ENCODE measurements around the gene ADAMTS2.

ADAMTS2 gene

DNA sequence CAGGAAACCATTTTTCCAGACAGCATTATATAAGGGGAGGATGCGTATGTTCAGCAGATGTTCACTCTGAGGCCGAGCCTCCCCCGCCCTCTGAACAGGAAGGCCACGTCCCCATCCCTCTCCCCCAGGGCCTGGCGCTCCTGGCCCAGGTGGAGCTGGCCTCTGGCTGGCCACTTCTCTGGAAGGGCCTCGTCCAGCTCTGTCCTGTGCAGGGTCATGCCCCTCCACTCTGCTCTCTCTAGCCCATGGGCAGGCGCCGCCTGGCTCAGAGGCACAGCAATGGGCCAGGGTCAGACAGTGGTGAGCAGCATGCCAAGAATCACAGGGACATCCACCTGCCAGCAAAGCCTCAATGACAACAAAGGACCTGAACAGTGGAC is 34.2 kb downstream of the ADAMTS2 start:
- DNase-seq (ENCODE audit: low read depth in 2 of 2) = no peak

DNA sequence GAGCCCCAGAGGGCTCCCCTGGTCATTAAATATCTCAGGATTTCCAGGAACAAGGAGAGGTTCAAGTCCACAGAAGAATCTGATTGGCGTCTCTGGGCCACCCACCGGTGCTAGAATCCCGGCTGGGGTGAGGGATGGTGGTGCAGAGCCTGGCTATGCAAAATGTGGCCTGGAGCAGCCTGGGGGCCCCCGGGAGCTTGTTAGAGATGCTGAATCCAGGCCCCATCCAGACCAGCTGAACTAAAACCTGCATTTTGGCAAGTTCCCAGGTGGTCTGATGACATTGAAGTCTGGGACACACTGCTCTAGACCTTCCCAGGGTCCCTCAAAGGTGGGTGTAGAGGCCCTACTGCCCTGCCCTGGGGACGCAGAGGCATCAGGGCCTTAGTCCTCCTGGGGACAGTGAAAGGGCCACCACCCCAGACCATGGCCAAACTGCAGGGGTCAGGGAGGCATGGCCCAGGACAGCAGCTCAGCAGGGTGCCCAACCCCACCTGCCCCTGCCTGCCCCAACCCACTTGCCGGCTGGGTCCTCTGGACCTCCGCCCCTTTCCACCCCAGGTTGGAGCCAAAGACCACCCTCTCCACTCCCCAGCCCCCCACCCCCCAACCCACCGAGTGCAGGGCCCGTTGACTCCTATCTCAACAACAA is 34.7 kb downstream of the ADAMTS2 start:
- no peak for DNase-seq (ENCODE audit: low read depth in 2 of 2)

DNA sequence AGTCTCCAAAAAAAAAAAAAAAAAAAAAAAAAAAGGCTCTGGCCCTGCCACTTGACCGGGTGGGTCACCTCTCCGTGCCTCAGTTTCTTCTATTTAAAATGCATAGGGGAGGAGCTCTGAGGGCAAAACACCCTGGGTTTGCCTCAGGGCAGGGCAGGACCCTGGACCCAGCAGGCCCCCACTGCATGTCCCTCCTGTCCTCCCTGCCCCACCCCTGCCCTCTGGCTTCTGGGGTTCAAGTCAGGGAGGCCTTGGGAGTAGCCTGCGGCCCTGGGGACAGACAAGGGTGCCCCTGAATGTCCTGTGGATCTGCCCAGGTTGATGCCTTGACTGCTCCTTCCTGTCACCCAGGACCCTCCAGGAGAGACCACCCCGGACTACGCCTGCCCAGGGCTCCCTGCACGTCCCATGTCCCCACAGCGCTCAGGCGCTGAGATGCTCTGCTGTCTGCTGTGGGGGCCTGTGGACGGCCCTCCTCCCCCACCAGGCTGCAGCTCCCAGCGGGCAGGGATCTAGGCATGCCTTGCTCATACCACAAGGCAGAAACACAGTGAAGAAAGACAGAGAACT is 35.4 kb downstream of the ADAMTS2 start:
- no peak for DNase-seq (ENCODE audit: low read depth in 2 of 2)

DNA sequence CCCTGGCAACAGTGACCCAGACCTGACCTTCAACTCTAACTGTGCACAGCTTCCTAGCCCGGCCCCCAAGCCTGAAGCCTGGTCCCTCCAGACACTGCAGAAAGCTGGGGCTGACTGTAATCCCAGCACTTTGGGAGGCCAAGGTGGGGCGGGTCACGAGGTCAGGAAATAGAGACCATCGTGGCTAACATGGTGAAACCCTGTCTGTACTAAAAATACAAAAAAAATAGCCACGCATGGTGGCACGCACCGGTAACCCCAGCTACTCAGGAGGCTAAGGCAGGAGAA is 35.9 kb downstream of the ADAMTS2 start:
- DNase-seq (ENCODE audit: low read depth in 2 of 2) = no peak

DNA sequence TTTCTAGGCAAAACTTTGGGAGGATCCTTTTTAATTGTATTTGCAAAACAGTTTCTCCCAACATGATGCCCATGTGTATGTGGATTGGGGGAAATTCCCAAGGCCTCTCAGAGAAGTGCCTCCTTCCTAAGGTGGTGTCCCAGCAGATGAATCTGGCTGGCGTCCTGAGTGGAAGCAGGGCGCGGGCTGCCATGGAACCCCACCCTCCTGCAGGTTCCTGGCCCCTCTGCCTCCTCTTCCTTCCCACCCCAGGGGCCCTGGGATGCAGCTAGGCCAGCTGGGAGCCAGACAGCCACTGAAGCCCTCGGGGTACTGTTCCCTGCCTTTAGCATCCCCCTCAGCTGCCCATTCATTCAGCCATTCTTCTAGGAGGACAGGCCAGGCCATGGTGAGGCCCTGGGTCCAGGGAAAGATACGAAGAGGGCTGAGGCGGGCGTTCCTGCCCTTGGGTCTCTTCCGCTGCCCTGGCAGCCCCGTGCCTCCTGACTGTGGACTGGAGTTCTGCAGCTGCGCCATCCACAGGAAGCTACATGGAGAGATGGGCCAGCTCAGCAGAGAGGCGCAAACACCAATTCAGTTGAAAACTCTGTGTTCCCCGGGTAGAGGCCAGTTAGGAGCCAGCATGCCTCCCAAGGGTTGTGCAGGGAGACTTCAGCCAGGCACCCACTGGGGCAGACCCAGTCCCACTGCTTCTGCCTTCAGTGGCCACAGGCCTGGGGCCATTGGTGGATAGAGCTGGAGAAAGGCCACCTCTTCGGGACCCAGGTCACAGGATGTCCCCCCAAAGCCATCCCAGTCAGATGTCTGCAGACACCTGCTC is 36.5 kb downstream of the ADAMTS2 start:
- no peak for DNase-seq (ENCODE audit: low read depth in 2 of 2)

DNA sequence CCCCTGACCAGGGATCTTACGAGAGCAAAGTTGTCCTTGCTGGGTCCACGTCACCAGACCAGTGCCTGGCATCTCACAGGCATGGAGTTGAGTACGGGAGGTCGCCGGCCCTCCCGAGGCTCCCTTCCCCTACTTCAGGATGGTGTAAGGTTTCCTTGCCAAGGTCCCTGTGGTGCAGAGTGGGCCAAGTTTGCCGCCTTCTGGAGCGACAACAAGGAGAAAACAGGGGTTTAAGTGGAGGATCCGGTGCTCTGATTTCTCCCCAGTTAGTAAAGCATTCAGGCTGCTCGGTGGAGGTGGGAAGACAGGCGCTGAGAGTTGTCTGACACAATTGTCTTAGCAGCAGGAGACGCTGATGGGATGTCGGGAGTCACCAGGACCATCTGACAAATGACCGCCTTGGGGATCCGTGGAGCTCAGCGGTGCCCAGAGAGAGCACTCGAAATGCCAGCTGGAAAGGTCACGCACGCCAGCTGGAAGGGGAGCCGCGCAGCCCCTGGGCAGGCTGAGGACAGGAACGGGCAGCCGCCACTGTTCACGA is 37.3 kb downstream of the ADAMTS2 start:
- no peak for DNase-seq (ENCODE audit: low read depth in 2 of 2)

DNA sequence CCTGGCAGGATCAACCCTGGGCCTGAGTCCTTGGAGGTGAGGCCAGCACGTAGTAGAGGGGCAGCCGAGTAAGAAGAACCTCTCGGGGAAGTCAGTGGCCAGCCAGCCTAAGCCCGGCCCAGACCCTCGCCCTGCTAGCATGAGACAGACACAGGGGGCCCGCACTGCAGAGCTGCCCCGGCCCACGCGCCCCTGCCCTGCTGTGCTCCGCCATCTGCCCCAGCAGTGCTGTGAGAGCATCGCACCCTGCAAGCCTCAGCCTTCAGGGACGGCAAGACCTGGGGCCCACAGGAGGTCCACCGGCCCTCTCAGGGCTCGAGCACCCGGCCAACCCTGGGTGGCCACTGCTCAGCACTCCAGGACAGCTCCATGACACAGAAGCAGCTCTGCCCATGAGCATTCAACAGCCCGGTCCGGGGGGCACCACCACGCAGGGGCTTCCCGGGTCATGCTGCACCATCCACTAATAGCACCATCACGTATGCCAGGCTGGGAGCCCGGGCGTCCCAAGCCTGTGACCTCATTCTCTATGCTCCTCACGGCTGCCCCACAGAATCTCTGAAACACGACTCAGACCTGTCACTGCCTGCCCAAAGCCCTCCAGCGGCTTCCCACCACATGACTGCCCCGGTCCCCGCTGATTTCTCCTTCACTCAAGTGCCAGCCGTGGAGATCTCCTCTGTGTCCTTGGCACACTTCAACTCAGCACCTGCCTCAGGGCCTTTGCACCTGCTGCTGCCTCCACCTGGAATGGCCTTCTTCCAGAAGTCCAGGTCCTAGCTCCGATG is 38.1 kb downstream of the ADAMTS2 start:
- no peak for DNase-seq (ENCODE audit: low read depth in 2 of 2)

DNA sequence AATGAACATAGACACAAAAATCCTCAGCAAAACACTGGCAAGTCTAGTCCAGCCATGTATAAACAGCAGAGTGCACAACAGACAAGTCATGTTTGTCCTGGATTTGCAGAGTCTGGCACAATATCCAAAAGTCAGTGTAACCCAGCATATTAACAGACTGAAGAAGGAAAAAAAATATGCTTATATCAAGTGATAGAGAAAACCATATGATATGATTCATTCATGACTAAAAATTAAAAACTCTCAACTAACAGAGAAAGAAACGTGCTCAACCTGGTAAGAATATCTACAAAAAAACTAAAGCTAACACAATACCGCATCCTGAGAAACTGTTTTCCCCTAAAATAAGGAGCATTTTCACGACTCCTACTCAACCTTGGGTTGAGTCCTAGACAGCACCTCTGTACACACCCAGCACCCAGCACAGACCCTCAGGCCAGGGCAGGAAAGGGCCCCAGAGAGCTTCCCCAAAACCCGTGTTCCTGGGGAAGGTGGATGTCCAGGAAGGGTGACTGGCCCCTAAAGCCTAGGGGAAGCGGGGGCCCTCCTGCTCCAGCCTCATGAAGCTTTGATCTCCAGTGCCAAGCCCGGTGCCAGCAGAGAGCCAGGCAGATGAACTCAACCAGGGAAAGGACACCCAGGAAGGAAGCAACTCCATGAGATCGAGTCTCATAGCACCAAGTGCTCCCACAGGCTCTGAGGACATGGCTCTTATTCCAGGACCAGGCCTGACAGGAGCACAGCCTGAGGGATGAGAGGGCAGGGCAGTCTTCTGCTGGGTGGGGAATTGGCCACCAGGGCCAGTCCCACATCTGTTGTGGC is 38.9 kb downstream of the ADAMTS2 start:
- DNase-seq (ENCODE audit: low read depth in 2 of 2) = no peak

DNA sequence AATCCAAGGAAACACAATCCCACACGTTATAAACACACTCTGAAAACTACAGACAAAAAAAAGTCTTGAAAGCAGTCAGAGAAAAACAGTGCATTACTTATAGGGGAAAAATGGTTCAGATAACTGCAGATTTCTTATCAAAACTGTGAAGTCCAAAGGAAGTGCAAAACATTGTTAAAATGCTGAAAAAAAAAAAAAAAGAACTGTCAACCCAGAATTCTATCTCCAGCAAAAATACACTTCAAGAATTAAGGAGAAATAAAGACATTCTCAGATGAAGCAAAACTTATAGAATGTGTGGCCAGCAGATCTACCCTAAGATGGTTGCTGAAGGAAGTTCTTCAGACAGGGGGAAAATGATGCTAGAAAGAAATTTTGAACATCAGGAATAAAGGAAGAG is 40.4 kb downstream of the ADAMTS2 start:
- no peak for DNase-seq (ENCODE audit: low read depth in 2 of 2)

DNA sequence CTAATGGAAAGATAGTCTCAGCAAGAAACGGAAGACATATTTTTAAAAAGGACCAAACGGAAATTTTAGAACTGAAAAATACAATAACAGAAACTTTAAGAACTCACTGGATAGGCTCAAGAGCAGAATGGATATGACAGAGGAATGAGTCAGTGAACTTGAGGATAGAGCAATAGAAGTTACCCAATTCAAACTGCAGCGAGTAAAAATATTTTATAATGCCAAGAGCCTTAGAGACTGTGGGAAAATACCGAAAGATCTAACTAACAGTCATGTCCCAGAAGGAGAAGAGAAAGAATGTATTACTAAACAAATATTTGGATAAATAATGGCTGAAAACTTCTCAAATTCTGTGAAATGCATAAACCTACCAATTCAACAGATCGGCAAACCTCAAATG is 40.8 kb downstream of the ADAMTS2 start:
- DNase-seq (ENCODE audit: low read depth in 2 of 2) = no peak

DNA sequence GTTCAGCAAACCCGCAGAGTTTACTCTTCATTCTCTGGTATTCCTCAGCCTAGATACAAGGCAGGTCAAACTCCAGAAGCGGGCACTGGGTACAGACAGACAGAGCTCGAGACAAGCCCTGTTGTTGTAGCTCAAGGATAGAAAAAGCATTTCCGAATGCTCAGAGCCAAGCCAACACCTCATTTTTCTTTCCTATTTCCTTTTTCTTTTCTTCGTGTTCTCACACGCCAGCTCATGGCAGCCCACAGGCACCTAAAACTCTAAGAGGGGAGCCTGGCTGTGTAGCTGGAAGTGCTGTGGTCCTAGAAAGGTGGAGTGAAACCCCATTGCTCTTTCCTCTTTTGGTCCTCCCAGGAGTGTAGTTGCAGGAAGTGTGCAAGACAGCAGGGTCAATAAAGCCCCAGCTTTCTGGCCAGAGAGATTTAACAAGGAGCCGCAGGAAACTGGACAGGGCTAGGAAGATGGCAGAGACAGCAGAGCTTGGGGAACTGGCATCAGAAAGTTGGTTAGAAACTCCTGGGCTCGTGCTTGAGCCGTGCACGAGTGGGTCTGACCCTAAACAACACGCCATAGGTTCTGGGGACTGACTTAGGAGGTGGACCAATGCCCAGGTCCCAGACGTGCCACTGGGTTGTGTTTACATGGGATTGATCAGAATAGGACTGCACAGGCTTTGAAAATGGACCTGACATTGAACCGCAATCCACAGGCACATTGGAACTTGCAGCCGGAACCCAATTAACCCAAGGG is 41.6 kb downstream of the ADAMTS2 start:
- no peak for DNase-seq (ENCODE audit: low read depth in 2 of 2)

DNA sequence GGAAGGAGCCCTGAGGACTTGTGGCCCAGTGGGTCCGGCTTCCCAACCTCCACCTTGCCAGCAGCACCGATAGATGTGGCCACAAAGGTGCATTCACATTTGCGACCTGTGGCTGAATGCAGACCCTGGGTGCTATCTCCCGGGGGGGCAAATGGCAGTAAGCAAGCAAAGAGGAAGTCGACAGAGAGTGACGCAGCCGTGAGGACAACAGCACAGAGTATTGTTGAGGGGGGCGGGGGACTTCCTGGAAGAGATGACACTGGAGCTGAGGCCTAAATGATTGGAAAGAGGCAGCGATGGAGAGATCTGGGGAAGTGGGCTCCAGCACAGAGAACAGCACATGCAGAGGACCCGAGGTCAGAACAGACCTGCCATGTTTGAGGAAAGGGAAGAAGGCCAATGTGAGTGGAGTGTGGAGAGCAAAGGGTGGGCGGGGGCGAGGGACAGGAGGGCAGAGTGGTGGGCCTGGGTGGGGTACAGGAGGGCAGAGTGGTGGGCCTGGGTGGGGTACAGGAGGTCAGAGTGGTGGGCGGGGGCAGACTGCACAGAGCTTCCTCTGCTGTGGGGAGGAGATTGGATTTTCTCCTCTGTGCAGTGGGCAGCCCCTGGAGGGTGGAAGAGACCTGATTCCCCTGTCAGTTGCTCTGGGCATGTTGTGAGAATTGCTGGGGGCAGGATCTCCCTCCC is 42.6 kb downstream of the ADAMTS2 start:
- no peak for DNase-seq (ENCODE audit: low read depth in 2 of 2)

DNA sequence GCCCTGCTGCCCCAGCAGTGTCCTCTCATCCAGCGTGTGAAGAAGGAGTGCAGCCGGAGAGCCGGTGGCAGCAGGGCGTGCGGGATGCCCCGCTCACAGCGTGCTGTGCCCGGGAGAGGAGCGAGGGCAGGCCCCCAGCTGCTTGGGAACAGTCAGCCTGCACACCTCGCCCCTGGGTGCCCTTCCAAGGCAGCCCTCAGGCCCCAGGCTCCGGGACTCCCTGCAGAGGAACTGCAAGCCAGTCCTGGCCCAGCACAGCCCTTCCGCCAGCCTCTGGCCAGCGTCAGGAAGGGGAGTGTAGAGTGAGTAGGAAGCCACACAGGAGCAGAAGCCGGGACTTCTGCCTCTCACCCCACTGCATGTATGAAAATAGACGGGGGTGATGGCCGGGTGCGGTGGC is 43.5 kb downstream of the ADAMTS2 start:
- no peak for DNase-seq (ENCODE audit: low read depth in 2 of 2)

DNA sequence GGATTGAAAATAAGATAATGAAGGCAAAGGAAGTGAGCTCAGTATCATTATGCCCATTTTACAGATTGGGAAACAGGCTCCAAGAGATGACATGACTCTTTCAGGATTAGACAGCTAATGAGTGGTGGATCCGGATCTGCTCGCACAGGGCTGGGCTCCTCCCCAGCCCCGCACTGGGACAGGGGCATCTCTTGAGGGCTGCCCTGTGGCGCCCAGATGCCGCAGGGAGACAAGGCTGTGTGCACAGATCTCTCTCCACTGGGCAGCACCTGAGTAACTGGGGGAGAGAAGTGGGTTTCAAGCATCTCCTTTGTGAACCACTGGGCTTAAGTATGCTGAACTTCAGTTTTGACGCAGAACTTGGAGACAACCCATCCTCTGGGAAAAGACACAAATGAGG is 43.9 kb downstream of the ADAMTS2 start:
- no peak for DNase-seq (ENCODE audit: low read depth in 2 of 2)

DNA sequence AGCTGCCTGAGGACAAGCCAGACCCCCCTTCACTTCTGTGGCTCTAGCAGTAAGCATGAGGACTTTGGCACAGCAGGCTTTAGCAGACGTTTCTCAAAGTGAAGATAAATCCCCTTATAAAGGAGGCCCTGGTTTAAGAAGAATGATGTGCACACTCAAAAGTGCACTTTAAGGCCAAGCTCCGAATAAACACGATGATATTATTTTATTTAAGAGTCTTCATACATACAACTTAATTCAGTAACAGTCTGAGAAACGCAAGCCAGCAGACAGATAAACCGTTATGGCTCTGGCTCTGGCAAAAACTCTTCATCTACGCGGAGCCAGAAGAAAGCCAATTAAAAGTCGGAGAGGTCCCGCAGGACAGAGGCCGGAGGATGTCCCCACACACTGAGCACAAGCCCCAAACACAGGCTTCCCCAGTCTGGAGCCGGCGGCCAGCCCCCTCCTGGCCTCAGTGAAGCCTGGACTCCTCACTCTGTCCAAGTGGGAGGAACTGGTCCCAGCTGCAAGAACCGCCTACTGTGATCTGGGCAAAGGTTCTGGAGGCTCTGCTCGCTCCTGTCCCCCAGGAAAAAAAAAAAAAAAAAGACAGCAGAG is 44.6 kb downstream of the ADAMTS2 start:
- no peak for DNase-seq (ENCODE audit: low read depth in 2 of 2)

DNA sequence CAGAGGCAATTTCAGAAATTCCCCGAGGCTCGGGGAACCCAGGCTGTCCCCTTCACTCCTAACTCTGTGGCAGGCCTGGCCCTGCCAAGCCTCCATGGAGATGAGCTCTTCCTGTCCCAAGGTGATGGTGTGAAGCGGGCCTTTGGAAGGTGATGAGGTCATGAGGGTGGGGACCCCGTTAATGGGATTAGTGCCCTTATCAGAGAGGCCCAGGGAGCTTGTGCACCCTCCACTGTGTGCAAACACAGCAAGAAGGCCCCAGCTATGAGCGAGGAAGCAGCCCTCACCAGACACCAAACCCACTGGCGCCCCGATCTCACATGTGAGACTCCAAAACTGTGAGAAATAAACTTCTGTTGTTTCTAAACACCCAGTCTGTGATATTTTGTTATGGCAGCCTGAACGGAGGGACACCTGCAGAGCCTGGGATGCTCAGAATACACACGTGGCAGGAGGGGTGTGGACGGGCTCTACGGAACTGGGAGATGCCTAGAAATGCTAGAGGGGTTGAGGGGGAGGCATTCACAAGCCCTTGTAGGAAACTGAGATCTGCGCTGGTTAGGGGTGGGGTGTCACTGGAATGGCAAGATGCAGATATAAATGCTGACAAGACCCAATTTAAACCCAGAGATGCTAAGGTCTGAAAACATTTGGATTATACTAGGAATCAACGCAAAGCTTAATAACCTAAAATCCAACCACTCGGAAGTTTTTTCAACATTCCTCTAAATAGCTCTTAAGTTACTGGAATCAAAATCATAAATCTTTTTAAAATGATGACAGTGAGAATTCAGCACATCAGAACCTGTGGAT is 46.9 kb downstream of the ADAMTS2 start:
- no peak for DNase-seq (ENCODE audit: low read depth in 2 of 2)

DNA sequence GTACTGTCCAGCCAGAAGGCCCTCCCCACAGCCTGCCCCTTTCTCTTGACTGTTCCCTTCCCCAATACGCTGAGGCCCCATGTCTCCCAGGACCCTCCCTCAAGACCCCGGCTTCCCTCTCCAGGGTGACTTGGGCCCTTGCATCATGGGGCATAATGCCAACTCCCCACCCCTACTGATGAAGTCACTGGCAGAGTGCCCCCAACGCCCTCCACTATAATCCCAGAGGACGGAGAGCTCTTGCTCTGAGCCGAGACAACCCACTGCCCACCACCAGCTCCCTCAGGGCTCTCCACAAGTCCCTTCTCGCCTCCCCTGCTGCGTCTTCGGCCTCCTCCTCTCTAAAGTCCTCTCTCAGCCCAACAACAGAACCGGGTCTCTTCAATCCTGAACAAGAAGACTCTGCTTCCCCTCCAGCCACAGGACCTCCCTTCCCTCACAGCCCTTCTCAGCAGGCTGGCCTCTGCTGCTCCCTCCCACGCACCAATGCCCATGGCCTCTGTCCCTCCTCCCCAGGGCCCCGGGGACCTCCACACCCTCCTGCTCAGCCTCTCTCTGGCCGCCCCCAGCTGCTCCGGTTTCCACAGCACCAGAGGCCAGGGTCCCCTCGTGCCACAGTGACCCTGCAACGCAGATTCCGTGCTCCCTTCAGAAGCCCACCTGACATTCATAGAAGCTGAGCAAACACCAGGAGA is 47.6 kb downstream of the ADAMTS2 start:
- no peak for DNase-seq (ENCODE audit: low read depth in 2 of 2)

DNA sequence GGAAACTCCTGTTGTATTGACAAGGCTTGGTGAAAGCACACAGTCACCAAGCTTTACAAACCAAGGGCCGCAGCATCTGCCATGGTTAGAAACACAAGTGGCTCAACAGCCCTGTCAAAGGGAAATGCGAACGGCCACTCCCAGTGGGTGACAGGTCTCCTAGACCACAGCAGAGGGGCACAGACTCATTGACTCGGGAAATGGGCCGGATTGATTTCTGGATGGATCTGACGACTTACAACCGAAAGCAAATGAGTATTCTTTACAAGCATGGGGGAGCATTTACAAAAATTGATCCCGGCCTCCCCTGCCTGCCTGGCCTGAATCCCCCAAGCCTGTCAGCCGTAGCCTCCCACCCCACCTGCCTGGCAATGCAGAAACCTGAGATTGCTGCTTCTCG is 48.2 kb downstream of the ADAMTS2 start:
- no peak for DNase-seq (ENCODE audit: low read depth in 2 of 2)
